KMS-11 (cell line): ENCODE data around the gene SMG6.

Source experiments
- H2AFZ ChIP-seq: fragments of 200-600 bp; sonication (generic); 2 replicates; pipeline ENCODE4 v1.6.1; 2016; ENCODE audit warnings: antibody characterized with exemption, mixed run types, low read depth
- H3K27ac ChIP-seq: fragments of 200-600 bp; sonication (generic); 2 replicates; pipeline ENCODE4 v1.6.1; 2016; ENCODE audit warnings: mild to moderate bottlenecking, mixed run types
- H3K27me3 ChIP-seq: fragments of 200-600 bp; sonication (generic); 2 replicates; pipeline ENCODE4 v1.6.1; 2017; ENCODE audit warnings: mild to moderate bottlenecking, low read depth, mixed run types, moderate library complexity; ENCODE audit not compliant: insufficient read depth
- H3K36me3 ChIP-seq: fragments of 200-600 bp; sonication (generic); 2 replicates; pipeline ENCODE4 v1.6.1; 2017; ENCODE audit warnings: mild to moderate bottlenecking, mixed run types; ENCODE audit not compliant: insufficient read depth
- H3K4me1 ChIP-seq: fragments of 200-600 bp; sonication (generic); 2 replicates; pipeline ENCODE4 v1.6.1; 2016; ENCODE audit warnings: mild to moderate bottlenecking, low read depth, mixed run types; ENCODE audit not compliant: poor library complexity, severe bottlenecking
- H3K4me2 ChIP-seq: fragments of 200-600 bp; sonication (generic); 2 replicates; pipeline ENCODE4 v1.7.0; 2016; ENCODE audit warnings: mild to moderate bottlenecking, mixed run types
- H3K4me3 ChIP-seq: fragments of 200-600 bp; sonication (generic); IDR thresholded peaks from 2 replicates; pipeline ENCODE4 v1.6.1; 2017; ENCODE audit warnings: low read depth, low read length, mixed read lengths; ENCODE audit not compliant: insufficient read depth
- H3K79me2 ChIP-seq: fragments of 200-600 bp; sonication (generic); 2 replicates; pipeline ENCODE4 v1.6.1; 2016; ENCODE audit warnings: low read depth, mixed run types; ENCODE audit not compliant: insufficient read depth
- H3K9ac ChIP-seq: fragments of 200-600 bp; sonication (generic); 2 replicates; pipeline ENCODE4 v1.6.1; 2016; ENCODE audit warnings: mild to moderate bottlenecking, mixed run types
- H4K20me1 ChIP-seq: fragments of 200-600 bp; sonication (generic); 2 replicates; pipeline ENCODE4 v1.6.1; 2016; ENCODE audit warnings: mild to moderate bottlenecking, mixed run types; ENCODE audit not compliant: insufficient read depth
- CTCF ChIP-seq: fragments of 200-600 bp; sonication (generic); conservative IDR thresholded peaks from 2 replicates; pipeline ENCODE4 v1.6.1; 2017; ENCODE audit warnings: low read depth, mild to moderate bottlenecking, antibody characterized with exemption, low read length, moderate library complexity, mixed read lengths

The SMG6 gene

DNA sequence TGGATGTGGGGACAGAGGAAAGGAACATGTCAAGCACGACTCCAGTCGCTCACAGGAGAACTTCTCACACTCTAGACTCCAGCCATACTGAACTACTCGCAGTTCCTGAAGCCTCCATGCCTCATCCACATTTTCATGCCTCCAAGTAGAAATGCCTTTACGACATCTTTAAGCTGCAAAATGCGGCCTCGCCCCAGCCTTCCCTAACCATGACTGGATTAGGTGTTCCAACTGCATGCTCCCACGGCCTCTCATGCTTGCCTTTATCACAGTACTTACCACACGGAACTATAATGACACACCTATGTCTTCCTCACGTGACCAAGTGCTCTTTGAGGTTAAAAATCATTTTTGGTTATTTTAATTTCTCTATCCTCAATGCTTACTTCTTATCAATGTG lies 23.9 kb downstream of the SMG6 start:
- Histone ChIP-seq H3K27ac (no peak overlapping the region), H4K20me1 (no peaks in the 10 kb centered on the region), H3K27me3 (no peaks in the 10 kb centered on the region), H2AFZ (no peak overlapping the region), H3K4me3 (no peak overlapping the region), H3K4me1 (peaks cover 22% of the 10 kb centered on the region), H3K4me2 (no peak overlapping the region), H3K9ac (no peak overlapping the region), H3K36me3 (no peaks in the 10 kb centered on the region), H3K79me2 (no peaks in the 10 kb centered on the region)
- TF ChIP-seq CTCF = no peak

DNA sequence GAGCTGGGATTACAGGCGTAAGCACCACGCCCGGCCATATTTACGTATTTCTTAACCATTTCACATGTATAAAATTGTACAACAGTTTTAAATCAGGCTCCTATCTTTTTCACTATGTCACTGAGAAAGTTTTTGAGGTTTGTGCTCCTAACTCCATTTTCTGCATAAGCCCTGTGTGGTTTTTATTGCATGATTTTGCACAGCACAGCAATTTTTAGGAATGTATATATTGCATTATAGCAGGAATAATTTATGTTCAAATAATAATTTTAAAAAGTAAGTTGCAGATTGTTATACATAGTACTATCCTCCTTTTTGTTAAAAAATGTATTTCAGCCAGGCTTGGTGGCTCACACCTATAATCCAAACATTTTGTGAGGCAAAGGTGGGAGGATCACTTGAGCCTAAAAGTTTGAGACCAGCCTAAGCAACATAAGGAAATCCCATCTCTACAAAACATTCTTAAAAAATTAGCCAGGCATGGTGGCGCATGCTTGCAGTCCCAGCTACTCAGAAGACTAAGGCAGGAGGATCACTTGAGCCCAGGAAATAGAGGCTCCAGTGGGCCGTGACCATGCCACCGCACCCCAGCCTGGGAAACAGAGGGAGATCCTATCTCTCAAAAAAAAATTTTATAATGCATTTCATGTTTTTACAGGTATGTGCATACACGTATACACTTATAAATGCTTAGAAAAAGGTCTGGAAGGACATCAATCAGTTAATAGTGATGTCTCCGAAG lies 26.0 kb downstream of the SMG6 start:
- Histone ChIP-seq H3K27ac (no peak overlapping the region), H3K27me3 (no peaks in the 10 kb centered on the region), H4K20me1 (no peaks in the 10 kb centered on the region), H3K4me2 (no peak overlapping the region), H3K36me3 (no peaks in the 10 kb centered on the region), H2AFZ (no peak overlapping the region), H3K79me2 (no peaks in the 10 kb centered on the region), H3K4me3 (no peak overlapping the region), H3K9ac (no peak overlapping the region), H3K4me1 (peaks cover 22% of the 10 kb centered on the region)
- TF ChIP-seq CTCF = no peak

GRCh38 chr17:2275722-2276121 lies 27.9 kb downstream of the SMG6 start:
- no peak overlapping the region for H3K4me2 ChIP-seq
- no peak overlapping the region for H3K4me3 ChIP-seq
- no peak for TF ChIP-seq CTCF
- no peak overlapping the region for H3K27ac ChIP-seq
- no peak overlapping the region for H2AFZ ChIP-seq
- H3K36me3 ChIP-seq = no peaks in the 10 kb centered on the region
- H3K27me3 ChIP-seq = no peaks in the 10 kb centered on the region
- no peaks in the 10 kb centered on the region for H4K20me1 ChIP-seq
- no peak overlapping the region for H3K9ac ChIP-seq
- no peaks in the 10 kb centered on the region for H3K79me2 ChIP-seq
- H3K4me1 ChIP-seq = peaks cover 13% of the 10 kb centered on the region

GRCh38 chr17:2274414-2274813 lies 29.2 kb downstream of the SMG6 start:
- no peaks in the 10 kb centered on the region for H3K79me2 ChIP-seq
- H3K4me1 ChIP-seq = peaks cover 15% of the 10 kb centered on the region
- no peaks in the 10 kb centered on the region for H3K36me3 ChIP-seq
- no peaks in the 10 kb centered on the region for H3K27me3 ChIP-seq
- H4K20me1 ChIP-seq = no peaks in the 10 kb centered on the region
- no peak for TF ChIP-seq CTCF
- no peak overlapping the region for H3K4me3 ChIP-seq
- no peak overlapping the region for H3K9ac ChIP-seq
- no peak overlapping the region for H2AFZ ChIP-seq
- H3K4me2 ChIP-seq = no peak overlapping the region
- H3K27ac ChIP-seq = no peak overlapping the region
